D721Med (cell line): ENCODE results near the gene LRRC75A.

Experiments
- DNase-seq: peaks from one replicate; pipeline ENCODE4 v3.0.0; 2011; ENCODE audit warnings: low spot score; ENCODE audit not compliant: insufficient read length
- FAIRE-seq: peaks from 2 replicates; lab custom pipeline; 2011; peaks lifted over from hg19 to GRCh38; lab: Jason Lieb, UNC
- TF ChIP-seq, protein P1 (sequence below): IDR thresholded peaks from 2 replicates; pipeline ENCODE4 v1.5.1; 2012; ENCODE audit warnings: mild to moderate bottlenecking, control low read depth; ENCODE audit not compliant: insufficient read depth; ENCODE audit errors: missing control alignments

Gene LRRC75A

DNA sequence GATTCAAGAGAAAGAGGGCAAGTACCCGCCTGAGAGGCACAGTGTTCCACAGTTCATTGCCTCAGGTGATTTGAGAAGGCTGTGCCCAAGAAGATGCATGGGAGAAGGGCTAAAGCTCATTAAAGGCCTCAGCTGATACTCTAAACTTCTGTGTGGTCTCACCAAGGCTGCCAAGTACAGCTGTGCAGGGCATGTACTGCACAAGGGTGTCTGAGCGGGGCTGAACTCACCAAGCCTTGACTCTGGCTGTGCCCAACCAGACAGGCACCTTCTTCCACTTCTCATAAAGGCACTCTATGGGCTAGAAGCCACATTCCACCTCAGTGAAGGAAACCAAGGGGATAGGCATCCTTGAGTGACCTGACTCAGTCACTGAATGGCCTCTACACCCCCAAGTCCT lies 12.7 kb downstream of the LRRC75A start:
- TF ChIP-seq, protein P1, sequence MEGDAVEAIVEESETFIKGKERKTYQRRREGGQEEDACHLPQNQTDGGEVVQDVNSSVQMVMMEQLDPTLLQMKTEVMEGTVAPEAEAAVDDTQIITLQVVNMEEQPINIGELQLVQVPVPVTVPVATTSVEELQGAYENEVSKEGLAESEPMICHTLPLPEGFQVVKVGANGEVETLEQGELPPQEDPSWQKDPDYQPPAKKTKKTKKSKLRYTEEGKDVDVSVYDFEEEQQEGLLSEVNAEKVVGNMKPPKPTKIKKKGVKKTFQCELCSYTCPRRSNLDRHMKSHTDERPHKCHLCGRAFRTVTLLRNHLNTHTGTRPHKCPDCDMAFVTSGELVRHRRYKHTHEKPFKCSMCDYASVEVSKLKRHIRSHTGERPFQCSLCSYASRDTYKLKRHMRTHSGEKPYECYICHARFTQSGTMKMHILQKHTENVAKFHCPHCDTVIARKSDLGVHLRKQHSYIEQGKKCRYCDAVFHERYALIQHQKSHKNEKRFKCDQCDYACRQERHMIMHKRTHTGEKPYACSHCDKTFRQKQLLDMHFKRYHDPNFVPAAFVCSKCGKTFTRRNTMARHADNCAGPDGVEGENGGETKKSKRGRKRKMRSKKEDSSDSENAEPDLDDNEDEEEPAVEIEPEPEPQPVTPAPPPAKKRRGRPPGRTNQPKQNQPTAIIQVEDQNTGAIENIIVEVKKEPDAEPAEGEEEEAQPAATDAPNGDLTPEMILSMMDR, result no peak
- FAIRE-seq (no peak), DNase-seq (no peak)

DNA sequence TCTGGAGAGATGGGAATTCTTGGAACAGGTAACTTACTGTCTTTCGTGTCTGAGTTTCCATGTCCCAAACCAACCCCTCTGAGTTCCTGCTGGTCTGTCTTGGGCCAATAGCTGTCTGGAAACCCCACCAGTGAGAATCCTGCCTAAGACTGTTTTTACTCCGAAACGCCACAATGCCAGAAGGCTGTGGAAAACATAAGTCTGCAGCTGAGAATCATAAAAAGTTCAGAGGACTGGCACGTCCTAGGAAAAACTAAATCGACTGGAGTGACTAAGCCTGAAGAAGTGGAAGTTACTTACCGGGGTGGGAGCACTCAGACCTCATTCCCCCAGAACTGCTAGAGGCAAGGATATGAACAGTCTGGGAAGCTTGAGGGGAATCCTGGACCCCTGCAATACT lies 13.3 kb downstream of the LRRC75A start:
- FAIRE-seq (no peak), DNase-seq (no peak)
- TF ChIP-seq, protein P1, result no peak

DNA sequence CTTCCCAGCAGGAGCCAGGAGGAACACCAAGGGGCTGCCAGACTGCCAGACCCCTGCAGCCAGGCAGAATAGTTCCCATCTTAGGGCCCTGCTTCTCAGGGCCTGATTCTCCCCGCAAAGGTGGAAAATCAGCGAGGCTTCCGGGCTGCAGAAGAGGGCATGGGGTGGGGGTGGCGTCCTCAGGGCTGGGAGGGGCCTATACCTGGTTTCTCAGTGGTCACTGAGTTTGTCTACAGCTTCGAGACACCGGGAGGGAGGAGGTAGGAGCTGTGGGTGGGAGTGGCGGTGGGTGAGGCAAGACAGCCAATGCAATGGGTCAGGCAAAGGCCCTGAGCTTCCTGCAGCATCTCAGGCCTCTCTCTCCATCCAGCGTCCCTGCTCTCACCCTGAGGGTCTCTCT lies 14.3 kb downstream of the LRRC75A start:
- FAIRE-seq (no peak), DNase-seq (no peak)
- TF ChIP-seq, protein P1, result no peak

DNA sequence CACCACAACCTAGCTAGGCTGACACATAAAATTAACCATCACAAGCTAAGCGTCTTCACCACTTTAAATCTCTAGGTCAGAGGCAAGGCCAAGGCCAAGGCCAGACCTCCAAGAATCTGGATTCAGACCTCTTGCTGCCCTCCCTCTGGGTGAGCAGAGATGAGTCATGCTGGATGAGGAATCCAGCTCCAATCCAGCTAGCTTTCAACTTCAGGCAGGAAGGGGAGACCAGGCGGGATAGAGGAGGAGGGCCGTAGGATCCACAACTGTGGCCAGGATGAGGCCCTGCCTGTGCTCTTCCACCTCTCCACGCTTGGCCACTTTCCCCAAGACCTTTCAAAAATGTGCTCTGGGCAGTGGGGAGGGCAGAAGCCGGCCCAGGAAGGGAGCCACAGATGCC lies 14.7 kb downstream of the LRRC75A start:
- TF ChIP-seq, protein P1, result no peak
- DNase-seq (no peak), FAIRE-seq (no peak)

DNA sequence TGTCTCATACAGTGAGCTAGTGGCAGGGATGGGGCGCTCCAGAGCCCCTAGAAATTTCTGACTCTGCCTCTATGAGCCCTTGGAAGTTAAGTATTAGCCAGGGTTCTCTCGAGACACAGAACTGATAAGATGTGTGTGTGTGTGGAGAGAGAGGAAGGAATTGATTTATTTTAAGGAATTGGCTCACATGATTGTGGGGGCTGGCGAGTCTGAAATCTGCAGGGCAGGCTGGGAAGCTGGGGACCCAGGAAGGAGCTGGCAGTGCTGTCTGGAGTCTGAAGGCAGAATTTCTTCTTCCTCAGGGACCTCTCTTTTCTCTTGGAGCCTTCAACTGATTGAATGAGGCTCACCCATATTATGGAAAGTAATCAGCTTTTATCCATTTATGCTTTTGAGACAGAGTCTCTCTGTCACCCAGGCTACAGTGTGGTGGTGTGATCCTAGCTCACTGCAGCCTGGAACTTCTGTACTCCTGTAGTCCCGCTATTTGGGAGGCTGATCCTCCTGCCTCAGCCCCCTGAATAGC lies 16.8 kb downstream of the LRRC75A start:
- TF ChIP-seq, protein P1, result no peak
- FAIRE-seq, result no peak
- DNase-seq, result no peak

DNA sequence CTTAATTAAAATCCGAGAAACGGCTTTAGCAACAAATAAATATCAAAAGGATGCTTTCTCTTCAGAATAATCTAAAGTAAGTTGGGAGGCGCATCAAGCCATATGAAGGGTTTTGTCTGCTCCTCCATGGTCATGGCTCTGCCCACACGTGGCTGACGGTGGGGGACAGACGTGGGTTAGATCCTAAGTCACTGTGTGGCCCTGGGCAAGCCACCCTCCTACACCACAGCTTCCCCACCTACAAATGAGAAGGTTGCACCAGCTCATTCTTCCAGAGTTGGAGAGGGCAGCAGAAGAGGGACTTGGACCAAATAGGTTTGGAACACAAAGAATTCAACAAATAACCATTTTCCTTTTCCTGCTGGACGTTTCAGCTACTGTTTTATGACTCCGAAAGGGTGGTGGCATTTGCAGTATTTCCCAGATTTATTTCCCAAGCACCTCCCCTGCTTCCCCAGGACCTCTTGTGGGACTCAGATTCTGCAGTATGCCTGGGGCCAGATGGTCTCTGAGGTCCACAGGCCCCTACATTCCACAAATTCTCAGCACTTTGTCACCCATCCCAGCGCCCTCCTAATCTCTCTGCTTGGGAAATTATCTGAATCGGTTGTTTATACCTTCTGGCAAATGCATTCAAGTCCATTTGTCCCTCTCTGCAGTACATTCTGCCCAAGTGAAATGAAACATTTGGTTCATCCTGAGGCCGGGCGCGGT lies 17.8 kb downstream of the LRRC75A start:
- FAIRE-seq (no peak), DNase-seq (no peak)
- TF ChIP-seq, protein P1, result no peak
